ENCODE measurements around the gene COL26A1. TPM values are rescaled to one million over a fixed set of nuclear protein-coding genes. Genes with fewer than 3 reads are reported as not detected.

Gene COL26A1
- total RNA-seq, 2 experiments from 2014 or later, result not detected

GRCh38 chr7:101595766-101596537 lies 233.3 kb downstream of the COL26A1 start:
- no peaks in the 10 kb centered on the region for H3K9me3 ChIP-seq (ENCODE audit: control insufficient read depth in 1 of 2, insufficient read depth in 1 of 2, low read length in 2 of 2)
- no peaks in the 10 kb centered on the region for H3K4me1 Mint-ChIP-seq (ENCODE audit: low read depth)
- no peak overlapping the region for H3K4me3 ChIP-seq (ENCODE audit: low read length)
- no peaks in the 10 kb centered on the region for H3K4me1 ChIP-seq (ENCODE audit: insufficient read depth, low read length)
- ChIA-PET POLR2A (no interaction called here), CTCF (no interaction called here)
- intact Hi-C loops (cut with DNase I, micrococcal nuclease), result no loop called here
- no peaks in the 10 kb centered on the region for H3K27me3 Mint-ChIP-seq
- DNase-seq (no peak), ATAC-seq (ENCODE audit: poor library complexity) (no peak)
- H3K27ac ChIP-seq (ENCODE audit: low read depth in 1 of 2, low read length in 2 of 2), result no peak overlapping the region
- no peaks in the 10 kb centered on the region for H3K9me3 Mint-ChIP-seq
- H3K36me3 ChIP-seq (ENCODE audit: insufficient read depth, low read length), result no peaks in the 10 kb centered on the region
- H3K27me3 ChIP-seq (ENCODE audit: control insufficient read depth in 1 of 2, insufficient read depth in 2 of 2, low read length in 2 of 2), result no peaks in the 10 kb centered on the region
- H3K4me3 Mint-ChIP-seq, result no peak overlapping the region
- no peak for TF ChIP-seq CTCF (IDR thresholded peaks at IDR 0.05)
- H3K36me3 Mint-ChIP-seq (ENCODE audit: low read depth), result no peaks in the 10 kb centered on the region
- no peak overlapping the region for H3K27ac Mint-ChIP-seq

- H3K27me3 ChIP-seq (ENCODE audit: control insufficient read depth in 1 of 2, insufficient read depth in 2 of 2, low read length in 2 of 2), result no peaks in the 10 kb centered on the region
- no peak overlapping the region for H3K27ac ChIP-seq (ENCODE audit: low read depth in 1 of 2, low read length in 2 of 2)
- H3K4me1 ChIP-seq (ENCODE audit: insufficient read depth, low read length), result no peaks in the 10 kb centered on the region
- no peak overlapping the region for H3K4me3 Mint-ChIP-seq
- no peak overlapping the region for H3K4me3 ChIP-seq (ENCODE audit: low read length)
- no peaks in the 10 kb centered on the region for H3K4me1 Mint-ChIP-seq (ENCODE audit: low read depth)
- ATAC-seq (ENCODE audit: poor library complexity), result no peak
- TF ChIP-seq CTCF (IDR thresholded peaks at IDR 0.05), result no peak
- no peaks in the 10 kb centered on the region for H3K9me3 ChIP-seq (ENCODE audit: control insufficient read depth in 1 of 2, insufficient read depth in 1 of 2, low read length in 2 of 2)
- no peak for DNase-seq
- H3K9me3 Mint-ChIP-seq, result no peaks in the 10 kb centered on the region
- H3K27ac Mint-ChIP-seq, result no peak overlapping the region
- H3K36me3 Mint-ChIP-seq (ENCODE audit: low read depth), result no peaks in the 10 kb centered on the region
- CTCF ChIA-PET, result no interaction called here
- H3K36me3 ChIP-seq (ENCODE audit: insufficient read depth, low read length), result no peaks in the 10 kb centered on the region
- intact Hi-C loops (cut with DNase I, micrococcal nuclease), result no loop called here
- POLR2A ChIA-PET, result no interaction called here
- no peaks in the 10 kb centered on the region for H3K27me3 Mint-ChIP-seq
Measured at GRCh38 chr7:101596898-101597297, 234.2 kb downstream of the COL26A1 start.

- no peak overlapping the region for H3K27ac ChIP-seq (ENCODE audit: low read depth in 1 of 2, low read length in 2 of 2)
- intact Hi-C loops (cut with DNase I, micrococcal nuclease), result no loop called here
- H3K27me3 Mint-ChIP-seq, result peaks cover 4% of the 10 kb centered on the region
- no peaks in the 10 kb centered on the region for H3K27me3 ChIP-seq (ENCODE audit: control insufficient read depth in 1 of 2, insufficient read depth in 2 of 2, low read length in 2 of 2)
- ATAC-seq (ENCODE audit: poor library complexity) (no peak), DNase-seq (no peak)
- no peak overlapping the region for H3K27ac Mint-ChIP-seq
- H3K4me3 Mint-ChIP-seq, result no peak overlapping the region
- ChIA-PET CTCF (no interaction called here), POLR2A (no interaction called here)
- no peak overlapping the region for H3K4me3 ChIP-seq (ENCODE audit: low read length)
- H3K36me3 ChIP-seq (ENCODE audit: insufficient read depth, low read length), result no peaks in the 10 kb centered on the region
- no peaks in the 10 kb centered on the region for H3K36me3 Mint-ChIP-seq (ENCODE audit: low read depth)
- H3K4me1 ChIP-seq (ENCODE audit: insufficient read depth, low read length), result peaks cover 5% of the 10 kb centered on the region
- H3K9me3 ChIP-seq (ENCODE audit: control insufficient read depth in 1 of 2, insufficient read depth in 1 of 2, low read length in 2 of 2), result no peaks in the 10 kb centered on the region
- TF ChIP-seq CTCF (IDR thresholded peaks at IDR 0.05), result no peak
- H3K4me1 Mint-ChIP-seq (ENCODE audit: low read depth), result no peaks in the 10 kb centered on the region
- H3K9me3 Mint-ChIP-seq, result no peaks in the 10 kb centered on the region
Measured at GRCh38 chr7:101597941-101598340, 235.3 kb downstream of the COL26A1 start.
